GM21825 (cell line): ENCODE data around the gene PPIG.
"Not testable (repeated sequence)": the region's sequence is repeated elsewhere in the genome, so short reads cannot be mapped to it uniquely, and the experiment has no call there.

Experiments used
- ATAC-seq: cut with Tn5 transposase; IDR thresholded peaks from one replicate; pipeline ENCODE4 v1.9.1; 2021; ENCODE audit warnings: mild to moderate bottlenecking, moderate library complexity; ENCODE audit not compliant: unreplicated experiment

The PPIG gene

GRCh38 chr2:169584005-169584877, at the start of gene PPIG:
TSS of gene PPIG (plus strand) at chr2:169584351. CDS start at chr2:169604042, 19,691 bp downstream.
- peak; percentile 89 for ATAC-seq

- ATAC-seq, result not testable (repeated sequence)
Observed at GRCh38 chr2:169539460-169539859, 44.7 kb upstream of the PPIG start.

GRCh38 chr2:169540146-169540545, 44.0 kb upstream of the PPIG start:
- no peak for ATAC-seq

- ATAC-seq, result no peak
Observed at GRCh38 chr2:169542433-169542832, 41.7 kb upstream of the PPIG start.

GRCh38 chr2:169546756-169547155, 37.4 kb upstream of the PPIG start:
- ATAC-seq, result no peak

GRCh38 chr2:169561364-169561763, 22.8 kb upstream of the PPIG start:
- no peak for ATAC-seq

- ATAC-seq, result not testable (repeated sequence)
Observed at GRCh38 chr2:169562084-169562483, 22.1 kb upstream of the PPIG start.

- no peak for ATAC-seq
Observed at GRCh38 chr2:169562519-169562918, 21.6 kb upstream of the PPIG start.

GRCh38 chr2:169565686-169566085, 18.5 kb upstream of the PPIG start:
- no peak for ATAC-seq

- ATAC-seq, result no peak
Observed at GRCh38 chr2:169569948-169570347, 14.2 kb upstream of the PPIG start.

- not testable (repeated sequence) for ATAC-seq
Observed at GRCh38 chr2:169570752-169571151, 13.4 kb upstream of the PPIG start.

GRCh38 chr2:169571571-169571970, 12.6 kb upstream of the PPIG start:
- no peak for ATAC-seq

- no peak for ATAC-seq
Observed at GRCh38 chr2:169572189-169572588, 12.0 kb upstream of the PPIG start.

- ATAC-seq, result no peak
Observed at GRCh38 chr2:169572821-169573159, 11.4 kb upstream of the PPIG start.

GRCh38 chr2:169573160-169573973, 10.8 kb upstream of the PPIG start, which contains the start of gene FASTKD1:
TSS of gene FASTKD1 (minus strand) at chr2:169573865. CDS start at chr2:169572029, 1,836 bp downstream.
- ATAC-seq, result peak; percentile 98

GRCh38 chr2:169573974-169574299, 10.2 kb upstream of the PPIG start:
- ATAC-seq, result no peak

GRCh38 chr2:169574539-169574938, 9.6 kb upstream of the PPIG start:
- ATAC-seq, result not testable (repeated sequence)

GRCh38 chr2:169575264-169575663, 8.9 kb upstream of the PPIG start:
- not testable (repeated sequence) for ATAC-seq

GRCh38 chr2:169579044-169579443, 5.1 kb upstream of the PPIG start:
- ATAC-seq, result no peak

- not testable (repeated sequence) for ATAC-seq
Observed at GRCh38 chr2:169582552-169583266, 1.4 kb upstream of the PPIG start.

- no peak for ATAC-seq
Observed at GRCh38 chr2:169583518-169583917, 633 bp upstream of the PPIG start.
